HepG2 (cell line): Measurements from ENCODE around the gene MSI2. TPM values are rescaled to one million over a fixed set of nuclear protein-coding genes. Genes with fewer than 3 reads are reported as not detected.

Experiments used
- DMAP1 ChIP-seq: IDR thresholded peaks from 2 replicates; pipeline ENCODE4 v1.6.1; 2016
- FOSL2 ChIP-seq: sonication (generic); formaldehyde crosslinking; IDR thresholded peaks from 2 replicates; pipeline ENCODE4 v1.4.0; 2020; ENCODE audit warnings: missing genetic modification reagents
- HOXA9 ChIP-seq: sonication (generic); formaldehyde crosslinking; IDR thresholded peaks from 2 replicates; pipeline ENCODE4 v1.8.1; 2022; ENCODE audit warnings: missing genetic modification reagents, mild to moderate bottlenecking, moderate library complexity, borderline replicate concordance
- MED1 ChIP-seq: sonication (generic); formaldehyde crosslinking; IDR thresholded peaks from 2 replicates; pipeline ENCODE4 v1.4.0; 2020; ENCODE audit warnings: missing genetic modification reagents
- NCOA5 ChIP-seq: sonication (generic); formaldehyde crosslinking; IDR thresholded peaks from 2 replicates; pipeline ENCODE4 v1.4.0; 2020; ENCODE audit warnings: missing genetic modification reagents
- NFYC ChIP-seq: IDR thresholded peaks from 2 replicates; pipeline ENCODE4 v1.6.1; 2016; ENCODE audit warnings: missing genetic modification reagents, missing compliant biosample characterization
- RNF2 ChIP-seq: fragments of 450-650 bp; conservative IDR thresholded peaks from 2 replicates; pipeline ENCODE4 v1.6.1; 2016; ENCODE audit warnings: low read depth
- TOPORS ChIP-seq: sonication (generic); formaldehyde crosslinking; IDR thresholded peaks from 2 replicates; pipeline ENCODE4 v1.8.0; 2023; ENCODE audit warnings: mild to moderate bottlenecking, missing genetic modification reagents
- ZNF253 ChIP-seq: sonication (generic); formaldehyde crosslinking; IDR thresholded peaks from 2 replicates; pipeline ENCODE4 v1.8.0; 2022; ENCODE audit warnings: mild to moderate bottlenecking, missing genetic modification reagents, borderline replicate concordance
- ZNF441 ChIP-seq: sonication (generic); formaldehyde crosslinking; IDR thresholded peaks from 2 replicates; pipeline ENCODE4 v1.7.0; 2021; ENCODE audit warnings: missing genetic modification reagents, borderline replicate concordance
- ZNF776 ChIP-seq: sonication (generic); formaldehyde crosslinking; IDR thresholded peaks from 2 replicates; pipeline ENCODE4 v1.4.0; 2020; ENCODE audit warnings: mild to moderate bottlenecking, missing genetic modification reagents
- polyA plus RNA-seq, 8 experiments: library from polyadenylated mRNA; depleted of rRNA in 3 of 8; stranded (reverse) in 7 of 8; unstranded in 1 of 8; fragments of >200 nt; fragmentation: Illumina TruSeq in 4 of 8; extraction: Trizol in 4 of 8; gene quantifications; 2 replicates each; pipeline versions ENCODE4 v1.2.1 to v1.2.3, GENCODE V29; 2011 to 2016; ENCODE audit warnings: low read depth in 4 of 8, missing spikeins in 1 of 8, mixed read lengths in 1 of 8; ENCODE audit not compliant: insufficient read depth in 1 of 8
- total RNA-seq, 5 experiments: library from RNA; depleted of rRNA; stranded (reverse); fragments of >200 nt; fragmentation: Illumina TruSeq; extraction: Trizol; gene quantifications; 2 replicates each; pipeline ENCODE4 v1.2.3, GENCODE V29; 2016; ENCODE audit warnings: low read depth in 1 of 5
- TF ChIP-seq, protein P1 (sequence below): sonication (generic); formaldehyde crosslinking; IDR thresholded peaks from 2 replicates; pipeline ENCODE4 v1.4.0; 2020; ENCODE audit warnings: missing genetic modification reagents
- TF ChIP-seq, protein P2 (sequence below): sonication (generic); formaldehyde crosslinking; IDR thresholded peaks from 2 replicates; pipeline ENCODE4 v1.9.0; 2021; ENCODE audit warnings: mild to moderate bottlenecking, missing genetic modification reagents
- TF ChIP-seq, protein P3 (sequence below): sonication (generic); formaldehyde crosslinking; IDR thresholded peaks from 2 replicates; pipeline ENCODE4 v1.4.0; 2020; ENCODE audit warnings: mild to moderate bottlenecking, missing genetic modification reagents
- TF ChIP-seq, protein P4 (sequence below): IDR thresholded peaks from 2 replicates; pipeline ENCODE4 v1.6.1; 2016; ENCODE audit warnings: mild to moderate bottlenecking

MSI2 gene
- total and polyA plus RNA-seq, 2 of the 13 experiments (the other 11 are each of a cell fraction or from before 2014, with no cell fraction given) = 77.5 to 78.4 TPM

DNA sequence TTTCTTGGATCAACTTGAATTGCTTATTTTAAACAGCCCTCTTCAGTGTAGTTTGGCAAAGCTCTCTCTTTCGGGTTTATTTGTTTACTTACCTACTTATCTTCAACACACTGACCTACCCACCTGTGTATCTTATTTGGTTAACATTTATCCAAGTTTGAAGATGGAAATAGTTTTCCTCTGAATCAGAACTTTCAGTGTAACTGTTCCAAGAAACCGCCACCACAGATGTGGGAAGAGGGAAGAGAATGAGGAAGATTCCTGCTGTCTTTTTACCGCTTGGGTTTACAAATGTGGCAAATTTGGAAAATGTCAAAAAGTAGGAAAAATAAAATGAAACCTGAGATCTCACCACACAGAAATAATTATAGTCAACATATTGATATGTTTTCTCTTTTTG lies 115.8 kb downstream of the MSI2 start (continued):
- TF ChIP-seq FOSL2 = peak; percentile 97
- TF ChIP-seq, protein P1, sequence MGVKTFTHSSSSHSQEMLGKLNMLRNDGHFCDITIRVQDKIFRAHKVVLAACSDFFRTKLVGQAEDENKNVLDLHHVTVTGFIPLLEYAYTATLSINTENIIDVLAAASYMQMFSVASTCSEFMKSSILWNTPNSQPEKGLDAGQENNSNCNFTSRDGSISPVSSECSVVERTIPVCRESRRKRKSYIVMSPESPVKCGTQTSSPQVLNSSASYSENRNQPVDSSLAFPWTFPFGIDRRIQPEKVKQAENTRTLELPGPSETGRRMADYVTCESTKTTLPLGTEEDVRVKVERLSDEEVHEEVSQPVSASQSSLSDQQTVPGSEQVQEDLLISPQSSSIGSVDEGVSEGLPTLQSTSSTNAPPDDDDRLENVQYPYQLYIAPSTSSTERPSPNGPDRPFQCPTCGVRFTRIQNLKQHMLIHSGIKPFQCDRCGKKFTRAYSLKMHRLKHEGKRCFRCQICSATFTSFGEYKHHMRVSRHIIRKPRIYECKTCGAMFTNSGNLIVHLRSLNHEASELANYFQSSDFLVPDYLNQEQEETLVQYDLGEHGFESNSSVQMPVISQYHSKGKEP (CRISPR knock-in tag) = no peak
- no peak for TF ChIP-seq NFYC (CRISPR knock-in tag)
- peak; percentile 75 for TF ChIP-seq MED1
- TF ChIP-seq, protein P2, sequence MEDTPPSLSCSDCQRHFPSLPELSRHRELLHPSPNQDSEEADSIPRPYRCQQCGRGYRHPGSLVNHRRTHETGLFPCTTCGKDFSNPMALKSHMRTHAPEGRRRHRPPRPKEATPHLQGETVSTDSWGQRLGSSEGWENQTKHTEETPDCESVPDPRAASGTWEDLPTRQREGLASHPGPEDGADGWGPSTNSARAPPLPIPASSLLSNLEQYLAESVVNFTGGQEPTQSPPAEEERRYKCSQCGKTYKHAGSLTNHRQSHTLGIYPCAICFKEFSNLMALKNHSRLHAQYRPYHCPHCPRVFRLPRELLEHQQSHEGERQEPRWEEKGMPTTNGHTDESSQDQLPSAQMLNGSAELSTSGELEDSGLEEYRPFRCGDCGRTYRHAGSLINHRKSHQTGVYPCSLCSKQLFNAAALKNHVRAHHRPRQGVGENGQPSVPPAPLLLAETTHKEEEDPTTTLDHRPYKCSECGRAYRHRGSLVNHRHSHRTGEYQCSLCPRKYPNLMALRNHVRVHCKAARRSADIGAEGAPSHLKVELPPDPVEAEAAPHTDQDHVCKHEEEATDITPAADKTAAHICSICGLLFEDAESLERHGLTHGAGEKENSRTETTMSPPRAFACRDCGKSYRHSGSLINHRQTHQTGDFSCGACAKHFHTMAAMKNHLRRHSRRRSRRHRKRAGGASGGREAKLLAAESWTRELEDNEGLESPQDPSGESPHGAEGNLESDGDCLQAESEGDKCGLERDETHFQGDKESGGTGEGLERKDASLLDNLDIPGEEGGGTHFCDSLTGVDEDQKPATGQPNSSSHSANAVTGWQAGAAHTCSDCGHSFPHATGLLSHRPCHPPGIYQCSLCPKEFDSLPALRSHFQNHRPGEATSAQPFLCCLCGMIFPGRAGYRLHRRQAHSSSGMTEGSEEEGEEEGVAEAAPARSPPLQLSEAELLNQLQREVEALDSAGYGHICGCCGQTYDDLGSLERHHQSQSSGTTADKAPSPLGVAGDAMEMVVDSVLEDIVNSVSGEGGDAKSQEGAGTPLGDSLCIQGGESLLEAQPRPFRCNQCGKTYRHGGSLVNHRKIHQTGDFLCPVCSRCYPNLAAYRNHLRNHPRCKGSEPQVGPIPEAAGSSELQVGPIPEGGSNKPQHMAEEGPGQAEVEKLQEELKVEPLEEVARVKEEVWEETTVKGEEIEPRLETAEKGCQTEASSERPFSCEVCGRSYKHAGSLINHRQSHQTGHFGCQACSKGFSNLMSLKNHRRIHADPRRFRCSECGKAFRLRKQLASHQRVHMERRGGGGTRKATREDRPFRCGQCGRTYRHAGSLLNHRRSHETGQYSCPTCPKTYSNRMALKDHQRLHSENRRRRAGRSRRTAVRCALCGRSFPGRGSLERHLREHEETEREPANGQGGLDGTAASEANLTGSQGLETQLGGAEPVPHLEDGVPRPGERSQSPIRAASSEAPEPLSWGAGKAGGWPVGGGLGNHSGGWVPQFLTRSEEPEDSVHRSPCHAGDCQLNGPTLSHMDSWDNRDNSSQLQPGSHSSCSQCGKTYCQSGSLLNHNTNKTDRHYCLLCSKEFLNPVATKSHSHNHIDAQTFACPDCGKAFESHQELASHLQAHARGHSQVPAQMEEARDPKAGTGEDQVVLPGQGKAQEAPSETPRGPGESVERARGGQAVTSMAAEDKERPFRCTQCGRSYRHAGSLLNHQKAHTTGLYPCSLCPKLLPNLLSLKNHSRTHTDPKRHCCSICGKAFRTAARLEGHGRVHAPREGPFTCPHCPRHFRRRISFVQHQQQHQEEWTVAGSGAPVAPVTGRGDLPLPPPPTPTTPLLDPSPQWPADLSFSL (CRISPR knock-in tag) = no peak
- no peak for TF ChIP-seq RNF2
- TF ChIP-seq ZNF253 (CRISPR knock-in tag) = no peak
- TF ChIP-seq, protein P3, sequence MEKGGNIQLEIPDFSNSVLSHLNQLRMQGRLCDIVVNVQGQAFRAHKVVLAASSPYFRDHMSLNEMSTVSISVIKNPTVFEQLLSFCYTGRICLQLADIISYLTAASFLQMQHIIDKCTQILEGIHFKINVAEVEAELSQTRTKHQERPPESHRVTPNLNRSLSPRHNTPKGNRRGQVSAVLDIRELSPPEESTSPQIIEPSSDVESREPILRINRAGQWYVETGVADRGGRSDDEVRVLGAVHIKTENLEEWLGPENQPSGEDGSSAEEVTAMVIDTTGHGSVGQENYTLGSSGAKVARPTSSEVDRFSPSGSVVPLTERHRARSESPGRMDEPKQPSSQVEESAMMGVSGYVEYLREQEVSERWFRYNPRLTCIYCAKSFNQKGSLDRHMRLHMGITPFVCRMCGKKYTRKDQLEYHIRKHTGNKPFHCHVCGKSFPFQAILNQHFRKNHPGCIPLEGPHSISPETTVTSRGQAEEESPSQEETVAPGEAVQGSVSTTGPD (CRISPR knock-in tag) = peak; percentile 77
- TF ChIP-seq ZNF441 (CRISPR knock-in tag) = no peak
- no peak for TF ChIP-seq TOPORS (CRISPR knock-in tag)
- no peak for TF ChIP-seq HOXA9 (CRISPR knock-in tag)
- peak; percentile 37; the same call in 1 of the 2 replicates for TF ChIP-seq DMAP1
- no peak for TF ChIP-seq ZNF776 (CRISPR knock-in tag)
- TF ChIP-seq, protein P4, sequence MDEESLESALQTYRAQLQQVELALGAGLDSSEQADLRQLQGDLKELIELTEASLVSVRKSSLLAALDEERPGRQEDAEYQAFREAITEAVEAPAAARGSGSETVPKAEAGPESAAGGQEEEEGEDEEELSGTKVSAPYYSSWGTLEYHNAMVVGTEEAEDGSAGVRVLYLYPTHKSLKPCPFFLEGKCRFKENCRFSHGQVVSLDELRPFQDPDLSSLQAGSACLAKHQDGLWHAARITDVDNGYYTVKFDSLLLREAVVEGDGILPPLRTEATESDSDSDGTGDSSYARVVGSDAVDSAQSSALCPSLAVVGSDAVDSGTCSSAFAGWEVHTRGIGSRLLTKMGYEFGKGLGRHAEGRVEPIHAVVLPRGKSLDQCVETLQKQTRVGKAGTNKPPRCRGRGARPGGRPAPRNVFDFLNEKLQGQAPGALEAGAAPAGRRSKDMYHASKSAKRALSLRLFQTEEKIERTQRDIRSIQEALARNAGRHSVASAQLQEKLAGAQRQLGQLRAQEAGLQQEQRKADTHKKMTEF (CRISPR knock-in tag) = peak; percentile 84
- no peak for TF ChIP-seq NCOA5
